Measurements from ENCODE around the gene DPP8. TPM values are rescaled to one million over a fixed set of nuclear protein-coding genes. Genes with fewer than 3 reads are reported as not detected.

The DPP8 gene
- polyA plus RNA-seq, 1 of the 3 experiments (the other 2 are of a cell fraction) = 14.1 TPM

GRCh38 chr15:65540314-65540713, 22.8 kb upstream of the DPP8 start:
- no peaks in the 10 kb centered on the region for H3F3A ChIP-seq (replicated peaks; ENCODE audit: insufficient read depth)
- WGBS (ENCODE audit: low lambda C conversion rate) = 100% methylated on average over 1 of the region's 1 CpG
- POLR2A ChIA-PET = interaction anchor here (0.8 kb wide), 1 partner anchor 10 kb away, joined by 3 read pairs; the partner anchor contains the start of gene HACD3

GRCh38 chr15:65535192-65535591, 17.7 kb upstream of the DPP8 start:
- H3K9me3 ChIP-seq = no peaks in the 10 kb centered on the region
- no peaks in the 10 kb centered on the region for H3K9me2 ChIP-seq
- H3K9ac ChIP-seq = no peak overlapping the region
- TF ChIP-seq EP300 (IDR thresholded peaks at IDR 0.05; ENCODE audit: borderline replicate concordance in 1 of 2, low read depth in 1 of 2, low read length in 1 of 2) (no peak), GATA2 (CRISPR knock-in tag; IDR thresholded peaks at IDR 0.05) (no peak), RAD21 (IDR thresholded peaks at IDR 0.05; ENCODE audit: low read length) (no peak), CTCF (IDR thresholded peaks at IDR 0.05) (no peak), PBX3 (IDR thresholded peaks at IDR 0.05) (no peak), TAF1 (IDR thresholded peaks at IDR 0.05; ENCODE audit: borderline replicate concordance, low read depth, low read length) (no peak), MXI1 (IDR thresholded peaks at IDR 0.05; ENCODE audit: low read depth, low read length) (no peak), FOXM1 (IDR thresholded peaks at IDR 0.05; ENCODE audit: low read depth) (no peak), TEAD4 (IDR thresholded peaks at IDR 0.05; ENCODE audit: borderline replicate concordance, insufficient read depth) (no peak), CHD2 (IDR thresholded peaks at IDR 0.05; ENCODE audit: low read length, partially characterized antibody) (no peak)
- H2AFZ ChIP-seq (ENCODE audit: low read depth) = no peak overlapping the region
- ChIA-PET POLR2A (no interaction called here), CTCF (no interaction called here)
- WGBS (ENCODE audit: low lambda C conversion rate) = 92% methylated on average over 4 of the region's 4 CpGs
- H3F3A ChIP-seq (replicated peaks; ENCODE audit: insufficient read depth) = peaks cover 9% of the 10 kb centered on the region
- H3K27me3 ChIP-seq (ENCODE audit: insufficient read depth) = no peaks in the 10 kb centered on the region
- peaks cover 96% of the 10 kb centered on the region for H3K79me2 ChIP-seq (ENCODE audit: insufficient read depth)
- no peak overlapping the region for H3K4me2 ChIP-seq
- peaks cover 0 to 9% of the 10 kb centered on the region in 2 experiments for H3K36me3 ChIP-seq (replicated peaks in 1 of 2; ENCODE audit: control insufficient read depth in 1 of 2, insufficient read depth in 2 of 2, low read length in 1 of 2)
- H3K27ac ChIP-seq (ENCODE audit: low read depth in 2 of 2, low read length in 1 of 2) = no peak overlapping the region
- H4K20me1 ChIP-seq (ENCODE audit: insufficient read depth) = peaks cover 78% of the 10 kb centered on the region
- H3K4me3 ChIP-seq (ENCODE audit: low read depth in 2 of 2, low read length in 1 of 2) = no peak overlapping the region
- no peak for DNase-seq
- H3K4me1 ChIP-seq (ENCODE audit: control insufficient read depth in 1 of 2, insufficient read depth in 2 of 2, low read depth in 1 of 2, low read length in 1 of 2) = peaks cover 0 to 31% of the 10 kb centered on the region in 2 experiments; a peak in 2 of 4 replicates

More at GRCh38 chr15:65540314-65540713, 22.8 kb upstream of the DPP8 start:
- Histone ChIP-seq H3K9ac (no peak overlapping the region), H4K20me1 (ENCODE audit: insufficient read depth) (peaks cover 51% of the 10 kb centered on the region), H3K9me2 (no peaks in the 10 kb centered on the region), H3K27me3 (ENCODE audit: insufficient read depth) (no peaks in the 10 kb centered on the region), H3K4me1 (ENCODE audit: control insufficient read depth in 1 of 2, insufficient read depth in 2 of 2, low read depth in 1 of 2, low read length in 1 of 2) (no peaks in the 10 kb centered on the region; a peak in 2 of 4 replicates), H3K9me3 (no peaks in the 10 kb centered on the region), H3K27ac (ENCODE audit: low read depth in 2 of 2, low read length in 1 of 2) (no peak overlapping the region), H3K4me3 (ENCODE audit: low read depth in 2 of 2, low read length in 1 of 2) (no peak overlapping the region), H3K79me2 (ENCODE audit: insufficient read depth) (peaks cover 97% of the 10 kb centered on the region), H2AFZ (ENCODE audit: low read depth) (no peak overlapping the region), H3K36me3 (replicated peaks in 1 of 2; ENCODE audit: control insufficient read depth in 1 of 2, insufficient read depth in 2 of 2, low read length in 1 of 2) (peaks cover 0 to 9% of the 10 kb centered on the region in 2 experiments), H3K4me2 (no peak overlapping the region)
- DNase-seq = no peak
- CTCF ChIA-PET = no interaction called here
- TF ChIP-seq SMC3 (IDR thresholded peaks at IDR 0.05; ENCODE audit: low read depth, low read length) (no peak), CTCF (IDR thresholded peaks at IDR 0.05) (no peak), MEF2A (IDR thresholded peaks at IDR 0.05; ENCODE audit: borderline replicate concordance, low read depth) (no peak), ELF1 (IDR thresholded peaks at IDR 0.05) (no peak), TEAD4 (IDR thresholded peaks at IDR 0.05; ENCODE audit: borderline replicate concordance, insufficient read depth) (no peak), USF2 (IDR thresholded peaks at IDR 0.05; ENCODE audit: borderline replicate concordance, low read depth, low read length) (no peak), RAD21 (IDR thresholded peaks at IDR 0.05; ENCODE audit: low read length) (no peak)
